DMS153 treated with DMSO at 0.1 percent for 48 hours (cell line): Measurements from ENCODE around the gene RAB12.
"Not testable (repeated sequence)": the region's sequence is repeated elsewhere in the genome, so short reads cannot be mapped to it uniquely, and the experiment has no call there.

Experiments used
- DNase-seq: peaks from one replicate; lab custom pipeline; 2025; ENCODE audit not compliant: unreplicated experiment; lab: John Stamatoyannopoulos, UW

The RAB12 gene

DNA sequence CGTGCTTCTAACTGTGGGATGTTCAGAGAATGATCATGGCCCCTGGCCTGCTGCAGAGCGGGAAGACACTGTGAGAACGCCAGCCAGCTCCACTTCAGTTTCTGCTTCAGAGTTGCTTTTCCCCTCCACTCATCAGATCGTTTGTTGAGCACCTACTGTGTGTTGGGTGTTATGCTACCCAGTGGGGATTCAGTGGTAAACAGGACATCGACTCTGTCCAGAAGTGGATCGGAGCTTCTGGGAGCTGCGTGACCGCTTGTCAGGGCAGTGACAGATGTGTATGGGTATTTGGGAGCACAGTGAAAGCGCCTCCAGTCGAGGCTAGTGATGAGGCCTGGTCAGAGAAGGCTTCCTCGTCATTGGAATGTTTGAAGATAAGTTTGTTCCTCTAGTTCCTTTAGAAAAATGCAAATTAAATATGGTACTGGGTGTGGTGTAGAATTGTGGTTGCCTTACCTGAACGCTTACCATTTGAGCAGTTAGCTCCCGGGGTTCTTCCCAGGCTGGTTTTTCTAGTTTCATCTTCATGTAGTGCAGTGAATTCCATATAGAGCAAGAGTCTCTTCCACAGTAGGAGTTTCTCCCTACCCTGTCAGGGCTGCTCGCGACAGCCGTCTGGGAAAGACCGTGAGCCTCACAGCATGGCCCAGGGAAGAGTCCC, 2.8 kb downstream of the RAB12 start:
- DNase-seq, result no peak

DNA sequence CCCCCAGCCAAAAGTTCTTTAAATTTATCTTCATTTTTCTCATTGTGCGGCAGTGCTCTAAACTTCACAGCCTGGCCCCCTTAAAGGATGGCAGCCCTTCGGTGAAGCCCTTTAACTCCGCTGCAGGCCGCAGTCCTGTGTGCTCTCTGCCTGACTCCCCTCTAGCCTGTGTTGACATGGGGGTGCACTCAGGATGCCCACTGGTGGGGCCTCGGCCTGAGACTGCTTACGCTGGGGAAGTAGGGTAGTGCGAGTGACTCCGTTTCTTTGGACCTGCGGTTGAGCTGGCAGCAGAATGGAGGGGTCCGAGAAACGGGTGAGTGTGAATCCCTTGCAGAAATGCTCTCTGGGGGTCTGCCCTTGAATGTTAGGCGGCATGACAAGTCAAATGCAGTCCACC, 5.6 kb downstream of the RAB12 start:
- no peak for DNase-seq

DNA sequence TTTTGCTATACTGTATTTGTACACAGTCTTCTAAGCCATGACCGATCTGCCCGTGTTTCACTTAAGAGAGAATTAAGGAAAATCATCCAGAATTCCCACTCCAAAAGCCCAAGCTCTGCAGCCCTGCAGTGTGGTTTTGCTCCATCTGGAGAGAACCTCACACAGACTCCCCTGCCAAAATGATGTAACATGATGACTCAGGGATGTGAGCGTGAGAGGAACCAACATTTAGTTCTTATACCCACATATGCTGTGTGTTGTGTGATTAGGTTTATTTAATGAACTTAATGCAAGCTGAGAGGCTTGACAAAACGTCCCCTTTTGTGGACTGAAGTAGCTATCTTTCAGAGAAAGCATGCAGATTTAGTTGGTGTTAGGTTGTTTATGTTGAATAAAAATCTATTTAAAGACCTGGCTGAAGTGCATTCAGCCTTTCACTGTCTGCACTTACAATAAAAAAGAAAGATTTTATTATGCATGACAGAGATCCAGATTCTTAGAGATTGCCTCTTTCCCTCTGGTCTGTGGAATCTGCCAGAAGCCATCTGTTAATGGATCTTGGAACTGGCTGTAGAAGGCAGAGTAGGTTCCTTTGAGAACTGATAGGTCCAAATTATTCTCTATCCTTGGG, 6.3 kb downstream of the RAB12 start:
- DNase-seq, result peak; percentile 3

DNA sequence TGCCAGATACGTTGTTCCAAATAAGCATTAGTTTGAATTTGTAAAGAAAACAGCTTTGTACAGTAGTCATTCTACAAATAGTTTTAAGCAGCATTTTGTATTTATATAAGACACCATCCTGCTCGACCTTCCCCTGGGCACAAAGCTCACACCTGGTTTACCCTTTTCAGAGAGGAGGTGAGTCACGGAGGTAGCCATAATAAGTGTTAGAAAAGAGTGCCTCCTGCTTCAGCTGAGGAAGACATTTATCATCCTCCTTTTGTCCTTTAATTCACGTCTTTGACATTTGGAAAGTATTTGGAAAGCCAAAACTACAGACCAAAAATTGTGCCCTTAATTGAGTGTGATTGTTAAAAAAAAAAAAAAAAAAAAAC, 6.8 kb downstream of the RAB12 start:
- no peak for DNase-seq

DNA sequence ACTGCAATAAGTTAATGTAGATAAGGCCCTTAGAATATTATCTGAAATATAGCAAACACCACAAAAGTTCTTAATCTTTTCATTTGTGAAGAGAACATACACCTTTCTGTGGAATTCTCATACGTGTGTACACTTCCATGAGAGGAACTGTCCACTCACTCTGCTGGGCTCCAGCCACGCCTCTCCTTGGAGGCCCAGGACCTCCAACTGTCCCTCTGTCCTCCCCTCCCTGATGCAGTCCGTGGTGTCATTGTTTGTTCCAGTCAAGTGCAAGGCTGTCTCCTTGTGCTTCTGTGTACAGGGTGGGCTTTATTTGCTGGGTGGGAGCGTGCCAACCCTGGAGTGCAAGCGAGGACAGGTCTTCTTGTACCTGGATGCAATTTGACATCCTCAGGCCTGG, 8.7 kb downstream of the RAB12 start:
- no peak for DNase-seq

DNA sequence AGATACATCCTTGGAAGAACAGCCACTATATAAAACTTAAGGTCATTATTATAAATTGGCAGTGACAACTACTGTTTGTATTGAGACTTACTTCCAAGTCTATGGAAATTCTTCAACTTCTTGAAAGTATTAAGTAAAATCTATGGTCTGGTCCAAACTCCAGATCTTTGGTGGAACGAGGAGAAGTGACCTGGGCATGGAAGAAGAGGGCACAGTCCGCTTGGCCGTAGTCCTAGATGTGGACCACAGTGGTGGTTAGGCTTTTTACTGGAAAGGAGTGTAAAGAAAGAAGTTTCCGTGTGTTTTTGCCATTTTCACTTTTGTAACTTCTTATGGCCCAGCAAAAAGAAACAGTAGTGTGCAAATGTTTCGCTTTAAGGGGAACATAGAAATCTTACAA, 9.8 kb downstream of the RAB12 start:
- DNase-seq, result no peak

DNA sequence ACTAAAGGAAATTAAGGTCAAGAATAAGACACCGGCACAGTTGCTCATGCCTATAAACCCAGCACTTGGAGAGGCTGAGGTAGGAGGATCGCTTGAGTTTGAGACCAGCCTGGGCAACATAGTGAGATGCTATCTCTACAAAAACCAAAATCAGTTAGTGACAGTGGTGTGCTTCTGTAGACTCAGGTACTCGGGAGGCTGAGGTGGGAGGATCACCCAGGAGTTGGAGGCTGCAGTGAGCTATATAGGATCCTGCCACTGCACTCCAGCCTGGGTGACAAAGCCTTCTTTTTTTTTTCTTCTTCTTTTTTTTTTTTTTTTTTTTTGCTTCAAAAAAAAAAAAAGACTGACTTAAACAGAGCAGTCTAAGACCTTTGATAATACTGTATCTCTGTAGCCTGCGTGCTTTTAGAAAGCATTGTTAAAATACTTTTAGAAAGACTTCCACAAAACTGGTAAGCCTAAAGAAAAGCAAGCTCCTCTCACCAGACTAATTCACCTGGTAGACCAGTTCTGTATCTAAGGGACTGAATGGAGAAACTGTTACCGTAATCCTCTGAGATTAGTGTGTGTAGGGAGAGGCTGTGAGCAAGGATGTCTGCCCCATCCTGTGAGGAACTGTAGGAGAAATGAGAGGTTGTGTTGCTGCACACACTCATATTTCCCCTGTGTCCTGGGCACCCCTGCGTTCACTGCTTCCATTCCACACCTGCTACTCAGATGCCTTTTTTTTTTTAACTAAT, 10.8 kb downstream of the RAB12 start:
- DNase-seq, result no peak

DNA sequence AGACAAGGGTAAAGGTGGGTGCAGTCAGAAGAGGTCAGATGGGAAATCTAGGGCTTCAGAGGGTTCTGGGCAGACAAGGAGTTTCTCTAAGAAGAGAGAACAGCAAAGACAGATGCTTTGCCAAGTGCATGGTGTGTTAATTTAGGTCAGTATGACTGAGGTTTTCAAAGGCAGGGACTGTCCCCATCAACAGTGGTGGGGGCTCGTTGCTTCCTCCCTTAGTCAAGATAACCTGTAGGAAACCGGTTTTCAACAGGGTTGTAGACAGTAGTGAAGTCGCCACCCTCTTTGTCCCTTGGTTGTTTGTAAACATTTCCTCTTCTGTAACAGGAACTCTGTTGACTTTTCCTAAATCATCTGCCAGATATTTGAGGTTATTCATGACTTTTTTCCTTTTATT, 11.6 kb downstream of the RAB12 start:
- DNase-seq, result no peak

DNA sequence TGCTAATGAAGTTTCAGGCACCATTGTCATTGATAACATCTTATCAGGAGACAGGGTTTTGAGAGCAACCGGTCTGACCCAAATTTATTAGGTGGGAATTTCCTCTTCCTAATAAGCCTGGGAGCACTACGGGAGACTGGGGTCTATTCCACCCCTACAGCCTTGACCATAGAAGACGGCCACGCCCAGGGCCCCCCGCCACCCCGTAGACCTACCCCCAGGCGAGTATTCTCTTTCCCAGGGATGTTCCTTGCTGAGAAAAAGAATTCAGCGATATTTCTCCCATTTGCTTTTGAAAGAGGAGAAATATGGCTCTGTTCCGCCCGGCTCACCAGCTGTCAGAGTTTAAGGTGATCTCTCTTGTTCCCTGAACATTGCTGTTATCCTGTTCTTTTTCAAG, 13.4 kb downstream of the RAB12 start:
- not testable (repeated sequence) for DNase-seq

DNA sequence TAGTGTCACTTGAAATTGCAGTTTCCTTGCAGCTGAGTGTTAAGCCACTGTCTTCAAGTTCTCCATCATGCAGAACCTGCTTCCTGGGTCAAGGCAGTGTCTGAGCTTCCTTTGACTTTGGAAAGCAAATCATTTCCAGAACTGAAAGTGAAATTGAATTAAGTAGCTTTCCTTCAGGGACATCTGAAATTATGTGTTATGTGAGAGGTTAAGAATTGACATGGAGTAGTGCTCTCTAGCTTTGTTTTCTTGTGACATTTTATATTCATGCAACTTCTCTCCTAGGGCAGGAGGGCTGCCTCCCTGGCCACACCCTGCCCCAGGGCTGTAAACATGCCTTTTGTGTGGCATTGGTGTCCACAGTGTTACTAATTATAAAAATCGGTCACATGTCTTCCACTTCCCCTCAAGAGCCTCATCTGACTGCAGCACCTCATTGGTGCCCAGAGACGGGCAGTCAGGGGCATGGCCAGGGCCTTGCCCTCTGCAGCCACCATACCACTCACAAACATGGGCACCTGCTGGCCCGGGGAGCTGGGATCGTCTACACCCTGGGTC, 14.4 kb downstream of the RAB12 start:
- no peak for DNase-seq

DNA sequence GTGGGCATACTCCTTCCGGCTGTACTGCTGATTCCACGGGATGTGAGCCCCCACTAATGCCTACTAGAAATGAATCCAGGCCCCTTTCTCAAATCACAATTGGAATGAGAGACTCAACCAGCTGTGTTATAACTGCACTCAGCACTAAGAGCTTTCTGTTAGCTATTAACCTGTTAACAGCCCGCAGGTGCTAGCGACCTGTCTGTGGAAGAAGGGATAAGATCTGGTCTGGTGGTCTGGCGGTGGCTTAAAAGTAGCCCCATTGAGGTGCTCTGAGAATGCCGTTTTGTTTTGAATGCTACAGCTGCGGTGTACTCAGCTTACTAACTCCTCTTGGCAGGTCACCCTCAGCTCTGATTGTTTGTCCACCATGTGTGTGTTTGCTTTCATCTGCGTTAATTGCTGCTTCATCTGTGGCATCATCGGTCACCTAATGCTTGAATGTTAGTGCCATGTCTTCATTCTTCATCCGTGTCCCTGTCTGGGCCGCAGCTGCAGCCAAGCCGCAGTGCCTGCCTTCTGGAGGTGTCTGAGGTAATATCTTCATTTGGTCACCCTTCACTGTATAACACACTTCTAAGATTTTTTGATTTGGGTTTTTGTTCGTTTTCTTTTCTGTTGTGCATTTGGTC, 16.3 kb downstream of the RAB12 start:
- no peak for DNase-seq

DNA sequence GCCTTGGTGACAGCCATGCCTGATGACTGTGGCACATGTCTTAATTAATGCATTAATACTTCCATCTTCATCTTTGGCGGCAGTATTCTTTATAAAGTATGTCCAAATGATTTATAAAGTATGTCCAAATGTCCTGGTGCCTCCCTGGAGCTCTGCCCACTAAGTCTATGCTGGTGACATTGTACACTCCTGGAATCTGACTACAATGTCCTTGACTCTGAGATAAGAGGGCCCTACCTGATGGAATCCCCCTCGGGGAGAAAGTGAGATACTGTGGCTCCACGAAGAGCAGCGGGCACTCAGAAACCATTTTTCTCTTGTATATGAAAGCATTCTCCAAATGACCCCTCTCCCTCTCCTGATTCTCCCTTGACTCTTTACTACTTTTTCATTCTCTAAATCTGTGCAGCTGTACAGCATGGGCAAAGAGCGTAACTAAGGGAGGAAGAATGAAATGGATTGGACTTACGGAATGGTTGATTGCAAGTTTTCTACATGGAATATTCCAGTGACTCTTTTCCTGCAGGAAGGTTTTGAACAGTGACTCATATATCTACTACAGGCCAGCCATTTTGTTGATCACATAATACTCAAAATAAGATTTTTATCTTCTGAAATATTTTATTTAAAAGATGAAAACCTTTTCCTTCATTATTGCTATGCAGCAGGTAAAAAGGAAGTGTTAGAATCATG, 17.3 kb downstream of the RAB12 start:
- no peak for DNase-seq

DNA sequence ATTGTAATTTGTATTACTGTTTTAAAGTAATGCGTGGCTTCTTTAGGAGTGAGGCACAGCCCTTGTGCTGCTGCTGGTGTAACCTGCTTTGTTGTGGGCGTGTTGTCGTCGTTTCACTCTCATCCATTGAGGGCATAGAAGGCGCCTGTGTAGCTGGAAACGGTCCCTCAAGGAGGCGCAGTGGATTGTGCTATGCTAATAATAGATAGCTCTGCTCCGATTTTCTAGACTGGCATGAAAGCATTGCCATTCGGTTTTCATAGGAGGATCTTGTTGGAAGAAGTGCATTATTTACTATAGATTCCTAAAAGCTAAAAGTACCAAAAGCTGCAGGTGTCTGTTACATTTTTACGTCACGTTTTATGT, 17.9 kb downstream of the RAB12 start:
- DNase-seq, result no peak

DNA sequence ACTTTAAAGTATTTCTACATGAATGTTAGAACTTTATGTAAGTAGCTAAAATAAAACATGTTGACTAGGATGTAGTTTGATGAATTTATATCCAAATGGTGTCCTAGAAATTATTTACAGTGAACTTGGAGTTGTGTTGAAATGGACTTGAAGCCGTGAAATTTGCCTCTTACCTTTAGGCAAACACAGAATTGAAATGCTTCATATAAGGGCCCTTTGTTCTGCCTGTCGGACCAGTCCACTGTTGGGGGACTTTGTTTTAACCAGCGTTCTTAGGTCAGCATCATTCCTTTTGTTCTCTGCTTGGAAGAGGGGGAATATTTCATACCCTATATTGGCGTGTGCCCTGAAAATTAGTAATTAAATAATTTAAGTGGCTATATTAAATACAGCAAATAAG, 18.3 kb downstream of the RAB12 start:
- no peak for DNase-seq

DNA sequence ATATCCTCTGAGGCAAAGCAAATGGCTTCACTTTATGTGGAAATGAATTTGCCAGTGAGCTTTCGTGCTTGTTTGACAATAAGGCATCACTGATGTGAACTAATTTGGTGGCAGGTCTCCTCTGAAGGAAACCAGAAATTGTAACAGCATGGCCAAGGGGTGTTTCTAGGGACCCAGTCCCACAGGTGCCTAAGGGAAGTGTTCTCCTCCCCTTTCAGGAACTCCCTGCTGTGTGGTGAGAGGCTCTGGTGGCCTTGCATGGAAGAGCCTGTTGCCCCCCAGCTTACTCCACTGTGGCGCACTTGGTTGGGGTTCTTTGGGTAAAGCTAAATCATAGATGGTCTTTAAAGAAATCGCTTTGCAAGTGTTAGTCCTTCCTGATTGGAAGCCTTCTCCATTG, 20.4 kb downstream of the RAB12 start:
- DNase-seq, result no peak

DNA sequence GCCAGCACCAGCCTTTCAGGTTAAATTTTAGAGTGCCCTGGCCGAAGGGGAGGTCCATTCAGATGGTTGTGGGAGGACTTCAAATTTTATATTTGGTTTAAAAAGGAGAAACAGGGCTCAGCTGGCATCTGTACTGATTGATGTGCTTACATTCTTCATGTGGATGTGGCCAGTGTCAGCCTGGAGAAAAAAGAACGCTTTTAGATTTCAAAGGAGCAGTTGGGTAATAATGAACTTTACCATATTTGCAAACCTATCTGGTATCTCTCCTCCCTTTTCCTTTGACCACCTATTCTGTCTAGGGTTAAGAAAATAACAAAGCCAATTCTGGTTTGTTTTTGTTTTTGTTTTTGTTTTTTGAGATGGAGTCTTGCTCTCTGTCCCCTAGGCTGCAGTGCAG, 21.3 kb downstream of the RAB12 start:
- DNase-seq, result no peak

DNA sequence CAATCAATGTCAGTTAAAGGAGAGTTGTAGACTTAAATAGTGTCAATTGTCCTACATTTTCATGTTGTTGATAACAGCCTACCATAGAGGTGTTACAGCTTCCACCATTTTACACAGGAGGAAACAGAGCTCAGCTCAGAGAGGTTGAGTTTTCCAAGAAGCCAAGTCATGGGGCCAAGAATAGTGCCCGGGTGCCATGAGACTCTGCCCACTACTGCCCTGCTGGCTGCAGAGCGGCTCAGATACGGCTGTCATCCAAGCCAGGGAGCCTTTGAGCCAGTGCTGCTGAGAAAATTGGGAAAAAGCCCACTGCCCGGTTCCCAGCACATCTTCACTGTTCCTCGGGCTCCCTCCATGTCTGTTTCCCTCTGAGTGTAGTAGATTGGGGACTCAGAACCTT, 22.0 kb downstream of the RAB12 start:
- no peak for DNase-seq

DNA sequence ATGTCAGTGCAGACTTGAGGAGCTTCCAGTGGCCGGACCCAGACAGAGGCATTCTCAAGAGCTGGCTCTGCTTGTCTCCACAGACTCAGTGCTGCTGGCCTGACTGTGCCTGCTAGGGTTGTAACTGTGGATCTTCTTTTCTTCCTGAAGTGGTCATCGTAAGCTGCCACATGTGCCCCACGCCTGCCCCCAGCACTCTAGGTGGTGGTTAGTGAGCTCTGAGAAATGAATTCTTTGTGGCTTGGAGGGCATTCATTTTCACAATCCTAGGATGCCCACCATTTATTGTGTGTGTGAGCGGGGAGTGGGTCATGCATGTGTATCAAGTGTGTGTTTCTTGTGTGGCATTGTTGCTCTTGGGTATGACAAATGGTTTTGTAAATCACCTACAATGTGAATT, 23.1 kb downstream of the RAB12 start:
- DNase-seq, result no peak

DNA sequence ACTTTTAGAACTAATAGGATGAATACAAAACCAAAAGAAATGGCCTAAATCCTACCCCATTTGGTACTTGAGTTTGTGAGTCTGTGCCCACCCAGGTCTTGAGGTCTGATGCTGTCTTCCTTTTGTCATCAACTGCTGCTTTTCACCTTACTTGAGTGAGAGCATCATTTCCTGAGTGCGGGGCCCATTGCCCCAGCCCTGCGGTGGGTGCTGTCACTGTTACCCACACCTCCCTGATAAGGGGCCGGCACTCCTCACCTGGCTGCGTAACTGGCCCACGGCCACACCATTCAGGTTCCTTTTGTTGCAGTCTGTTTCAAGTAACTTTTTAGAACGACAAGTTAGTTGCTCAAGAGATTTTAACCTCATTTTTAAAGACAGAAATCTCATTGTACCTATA, 25.3 kb downstream of the RAB12 start:
- DNase-seq, result no peak

DNA sequence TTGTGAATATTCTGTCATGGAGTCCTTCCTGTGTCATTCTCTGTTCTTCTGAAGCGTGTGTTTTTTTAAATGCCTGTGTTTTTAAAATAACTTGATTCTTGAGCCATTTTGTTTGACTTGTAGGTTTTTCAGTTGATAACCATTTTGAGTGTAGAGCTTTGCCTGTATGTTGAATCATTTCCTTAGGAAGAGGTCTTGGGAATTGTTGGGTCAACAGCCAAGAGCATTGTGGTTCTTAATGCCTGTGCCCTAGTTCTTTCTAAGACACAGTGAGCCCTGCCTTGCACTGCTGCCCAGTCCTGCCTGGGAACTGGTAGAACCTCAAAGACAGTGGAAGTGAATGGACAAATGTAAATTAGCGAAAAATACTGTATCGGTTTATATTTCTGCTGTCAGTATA, 25.9 kb downstream of the RAB12 start:
- DNase-seq, result no peak

DNA sequence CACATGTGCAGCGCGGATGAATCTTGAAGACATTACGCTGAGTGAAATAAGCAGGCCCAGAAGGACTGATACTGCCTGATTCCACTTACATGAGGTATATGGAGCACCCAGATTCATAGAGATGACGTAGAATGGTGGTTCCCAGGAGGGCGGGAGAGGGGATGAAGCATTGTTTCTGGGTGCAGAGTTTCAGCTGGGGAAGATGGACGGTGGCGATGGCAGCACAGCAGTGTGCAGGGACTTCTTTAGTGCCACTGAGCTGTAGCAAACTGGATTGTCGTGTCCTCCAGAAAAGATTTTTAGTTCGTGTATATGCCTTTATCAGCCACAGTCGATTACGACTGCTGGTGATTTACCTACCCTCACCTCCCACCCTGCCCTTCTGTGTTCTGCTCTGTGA, 30.5 kb downstream of the RAB12 start:
- DNase-seq, result no peak
